Stomach smooth muscle (tissue), 2 donors: ENCODE results near the gene SOWAHA.

Experiments
- H3K27ac ChIP-seq: one replicate; pipeline ENCODE4 v1.7.0; 2013; ENCODE audit warnings: mild to moderate bottlenecking, low read length, inconsistent platforms
- H3K27me3 ChIP-seq, 2 donors: one replicate each; pipeline ENCODE4 v1.7.0; 2013; ENCODE audit warnings: low read length in 2 of 2; ENCODE audit not compliant: insufficient read depth in 2 of 2, control insufficient read depth in 1 of 2
- H3K36me3 ChIP-seq, 2 donors: one replicate each; pipeline ENCODE4 v1.7.0; 2013; ENCODE audit warnings: low read length in 2 of 2; ENCODE audit not compliant: control insufficient read depth in 2 of 2, insufficient read depth in 2 of 2
- H3K4me1 ChIP-seq: one replicate; pipeline ENCODE4 v1.7.0; 2013; ENCODE audit warnings: low read length; ENCODE audit not compliant: control insufficient read depth, insufficient read depth
- H3K4me3 ChIP-seq, 2 donors: one replicate each; pipeline ENCODE4 v1.7.0; 2013; ENCODE audit warnings: low read length in 2 of 2
- H3K9ac ChIP-seq, 2 donors: one replicate each; pipeline ENCODE4 v1.7.0; 2013; ENCODE audit warnings: low read length in 2 of 2, mild to moderate bottlenecking in 1 of 2
- H3K9me3 ChIP-seq, 2 donors: one replicate each; pipeline ENCODE4 v1.7.0; 2013; ENCODE audit warnings: low read length in 2 of 2; ENCODE audit not compliant: control insufficient read depth in 2 of 2
- donor health status: healthy.
- donor health status: Pancreatic carcinoma.

The SOWAHA gene

GRCh38 chr5:132838516-132839282 is 25.6 kb downstream of the SOWAHA start:
- no peak overlapping the region for H3K4me3 ChIP-seq
- H3K4me1 ChIP-seq = no peaks in the 10 kb centered on the region
- peaks cover 0 to 2% of the 10 kb centered on the region in 2 donors for H3K27me3 ChIP-seq
- H3K9me3 ChIP-seq = no peaks in the 10 kb centered on the region
- no peak overlapping the region for H3K9ac ChIP-seq
- H3K36me3 ChIP-seq = no peaks in the 10 kb centered on the region
- no peak overlapping the region for H3K27ac ChIP-seq

- H3K9ac ChIP-seq = peak overlapping the region in 1 of 2 donors; percentile 13
- no peak overlapping the region for H3K27ac ChIP-seq
- H3K9me3 ChIP-seq = no peaks in the 10 kb centered on the region
- H3K4me3 ChIP-seq = no peak overlapping the region
- no peaks in the 10 kb centered on the region for H3K36me3 ChIP-seq
- peaks cover 0 to 2% of the 10 kb centered on the region in 2 donors for H3K27me3 ChIP-seq
- H3K4me1 ChIP-seq = no peaks in the 10 kb centered on the region
Measured at GRCh38 chr5:132839426-132840301, 26.6 kb downstream of the SOWAHA start.

GRCh38 chr5:132840313-132840712 is 27.2 kb downstream of the SOWAHA start:
- Histone ChIP-seq H3K4me1 (no peaks in the 10 kb centered on the region), H3K36me3 (no peaks in the 10 kb centered on the region), H3K9me3 (no peaks in the 10 kb centered on the region), H3K27me3 (peaks cover 0 to 2% of the 10 kb centered on the region in 2 donors), H3K27ac (no peak overlapping the region), H3K9ac (no peak overlapping the region), H3K4me3 (no peak overlapping the region)

DNA sequence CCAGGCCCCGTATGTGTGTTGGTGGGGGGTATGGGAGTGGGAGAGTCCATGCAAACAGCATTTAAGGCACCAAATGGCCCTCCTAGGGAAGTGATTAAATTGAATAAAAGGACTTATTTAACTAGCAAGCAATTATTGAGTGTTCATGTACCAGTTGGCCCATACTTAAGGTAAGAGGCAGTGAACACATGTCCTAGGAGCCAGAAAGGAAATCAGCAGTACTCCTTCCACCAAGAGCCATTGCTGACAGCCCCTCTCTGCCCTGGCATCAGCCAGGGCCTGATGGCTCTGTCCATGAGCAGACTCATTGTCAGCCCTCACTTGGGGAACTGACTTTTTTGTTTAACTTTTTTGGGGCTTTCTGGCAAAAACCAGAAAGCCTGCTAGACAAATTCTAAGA is 27.8 kb downstream of the SOWAHA start:
- no peak overlapping the region for H3K9ac ChIP-seq
- H3K4me1 ChIP-seq = no peaks in the 10 kb centered on the region
- no peaks in the 10 kb centered on the region for H3K9me3 ChIP-seq
- H3K36me3 ChIP-seq = no peaks in the 10 kb centered on the region
- H3K27ac ChIP-seq = no peak overlapping the region
- H3K27me3 ChIP-seq = no peaks in the 10 kb centered on the region
- no peak overlapping the region for H3K4me3 ChIP-seq

DNA sequence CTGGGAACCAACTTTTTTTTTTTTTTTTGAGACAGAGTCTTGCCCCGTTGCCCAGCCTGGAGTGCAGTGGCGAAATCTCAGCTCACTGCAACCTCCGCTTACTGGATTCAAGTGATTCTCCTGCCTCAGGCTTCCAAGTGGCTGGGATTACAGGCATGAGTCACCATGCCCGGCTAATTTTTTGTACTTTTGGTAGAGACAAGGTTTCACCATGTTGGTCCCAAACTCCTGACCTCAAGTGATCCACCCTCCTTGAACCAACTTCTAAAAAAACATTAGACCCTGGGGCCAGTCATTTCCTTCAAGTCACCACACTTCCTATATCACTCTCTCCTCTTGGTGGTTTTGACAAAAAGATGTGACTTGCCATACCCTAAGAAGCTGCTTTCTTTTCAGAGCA is 28.2 kb downstream of the SOWAHA start:
- no peak overlapping the region for H3K9ac ChIP-seq
- no peak overlapping the region for H3K4me3 ChIP-seq
- no peaks in the 10 kb centered on the region for H3K9me3 ChIP-seq
- H3K36me3 ChIP-seq = no peaks in the 10 kb centered on the region
- no peaks in the 10 kb centered on the region for H3K4me1 ChIP-seq
- no peak overlapping the region for H3K27ac ChIP-seq
- H3K27me3 ChIP-seq = no peaks in the 10 kb centered on the region

GRCh38 chr5:132848270-132848669 is 35.2 kb downstream of the SOWAHA start:
- Histone ChIP-seq H3K27ac (no peak overlapping the region), H3K27me3 (no peaks in the 10 kb centered on the region), H3K4me1 (no peaks in the 10 kb centered on the region), H3K4me3 (no peak overlapping the region), H3K9me3 (no peaks in the 10 kb centered on the region), H3K9ac (no peak overlapping the region), H3K36me3 (no peaks in the 10 kb centered on the region)

GRCh38 chr5:132849347-132849746 is 36.2 kb downstream of the SOWAHA start:
- no peak overlapping the region for H3K27ac ChIP-seq

DNA sequence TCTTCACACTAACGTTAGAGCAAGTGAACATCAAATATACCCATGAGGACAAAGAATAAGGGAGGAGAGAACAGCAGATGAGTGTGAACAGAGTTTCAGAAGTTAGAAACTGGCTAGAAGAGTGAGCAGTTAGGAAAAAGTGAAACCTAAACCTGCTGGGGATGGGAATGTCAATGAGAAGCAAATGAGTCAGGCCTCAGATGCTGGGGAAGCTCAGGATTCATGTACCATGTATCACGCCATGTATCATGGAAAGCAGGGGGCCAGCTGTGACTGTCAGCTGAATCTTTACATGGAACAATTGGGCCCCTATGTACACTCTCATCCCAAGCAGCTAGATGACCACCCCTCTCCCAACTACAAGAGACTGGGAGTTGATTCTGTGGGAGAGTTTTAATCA is 37.0 kb downstream of the SOWAHA start:
- no peak overlapping the region for H3K27ac ChIP-seq
- H3K9me3 ChIP-seq = no peaks in the 10 kb centered on the region
- no peaks in the 10 kb centered on the region for H3K4me1 ChIP-seq
- H3K36me3 ChIP-seq = no peaks in the 10 kb centered on the region
- no peak overlapping the region for H3K9ac ChIP-seq
- H3K4me3 ChIP-seq = no peak overlapping the region
- no peaks in the 10 kb centered on the region for H3K27me3 ChIP-seq

More at GRCh38 chr5:132849347-132849746, 36.2 kb downstream of the SOWAHA start:
- Histone ChIP-seq H3K27me3 (no peaks in the 10 kb centered on the region), H3K9me3 (no peaks in the 10 kb centered on the region), H3K36me3 (no peaks in the 10 kb centered on the region), H3K9ac (no peak overlapping the region), H3K4me1 (no peaks in the 10 kb centered on the region), H3K4me3 (no peak overlapping the region)

DNA sequence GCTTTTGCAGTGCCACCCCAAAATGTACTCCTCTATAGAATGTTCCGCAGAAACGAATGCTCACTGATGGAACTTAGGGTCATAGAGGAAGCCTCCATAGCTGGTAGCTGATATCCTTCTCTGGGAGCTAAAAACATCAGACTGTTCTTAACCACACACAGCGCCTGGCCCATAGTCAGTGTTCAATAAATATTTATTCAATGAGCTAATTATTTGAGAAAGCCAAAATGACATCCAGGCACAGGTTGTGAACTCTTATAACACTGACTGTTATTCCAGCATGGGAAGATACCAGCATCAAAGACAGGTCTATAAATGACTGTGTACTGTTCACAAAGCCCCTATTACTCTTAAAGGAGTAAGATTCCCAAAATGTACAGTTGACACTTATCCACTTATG is 40.2 kb downstream of the SOWAHA start:
- no peak overlapping the region for H3K27ac ChIP-seq
- no peak overlapping the region for H3K4me3 ChIP-seq
- no peaks in the 10 kb centered on the region for H3K27me3 ChIP-seq
- H3K9me3 ChIP-seq = no peaks in the 10 kb centered on the region
- no peak overlapping the region for H3K9ac ChIP-seq
- H3K4me1 ChIP-seq = no peaks in the 10 kb centered on the region
- H3K36me3 ChIP-seq = no peaks in the 10 kb centered on the region

- H3K9ac ChIP-seq = no peak overlapping the region
- no peak overlapping the region for H3K4me3 ChIP-seq
Measured at GRCh38 chr5:132853790-132854189, 40.7 kb downstream of the SOWAHA start.

DNA sequence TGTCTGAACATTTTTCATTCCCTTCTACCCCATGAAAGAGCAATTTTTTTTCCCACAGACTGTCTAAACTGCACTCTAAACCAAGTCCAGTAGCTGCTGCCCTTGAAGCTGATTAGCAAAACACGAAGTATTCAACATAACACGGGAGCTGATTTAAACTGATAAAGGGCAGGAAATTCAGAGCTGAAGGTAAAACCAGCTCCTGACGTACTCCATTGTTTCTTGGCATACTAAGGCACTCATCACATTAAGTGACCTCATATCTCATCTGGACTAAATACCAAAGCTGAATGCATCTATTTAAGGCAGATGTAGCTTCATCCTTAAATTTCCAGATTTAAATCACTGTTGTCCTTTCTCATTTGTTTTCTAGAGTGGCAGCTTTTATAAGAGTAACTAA is 41.2 kb downstream of the SOWAHA start:
- Histone ChIP-seq H3K27me3 (no peaks in the 10 kb centered on the region), H3K36me3 (no peaks in the 10 kb centered on the region), H3K9me3 (no peaks in the 10 kb centered on the region), H3K9ac (no peak overlapping the region), H3K4me3 (no peak overlapping the region), H3K27ac (no peak overlapping the region), H3K4me1 (no peaks in the 10 kb centered on the region)

More at GRCh38 chr5:132853790-132854189, 40.7 kb downstream of the SOWAHA start:
- Histone ChIP-seq H3K27me3 (no peaks in the 10 kb centered on the region), H3K27ac (no peak overlapping the region), H3K4me1 (no peaks in the 10 kb centered on the region), H3K9me3 (no peaks in the 10 kb centered on the region), H3K36me3 (no peaks in the 10 kb centered on the region)
